ENCODE results near the gene PDE7B.
A peak's percentile ranks its signal among the peaks of the same experiment; 100 is the strongest.

PDE7B gene

GRCh38 chr6:136030131-136030530 is 178.6 kb downstream of the PDE7B start:
- DNase-seq (ENCODE audit: low read depth in 2 of 2) = no peak

DNA sequence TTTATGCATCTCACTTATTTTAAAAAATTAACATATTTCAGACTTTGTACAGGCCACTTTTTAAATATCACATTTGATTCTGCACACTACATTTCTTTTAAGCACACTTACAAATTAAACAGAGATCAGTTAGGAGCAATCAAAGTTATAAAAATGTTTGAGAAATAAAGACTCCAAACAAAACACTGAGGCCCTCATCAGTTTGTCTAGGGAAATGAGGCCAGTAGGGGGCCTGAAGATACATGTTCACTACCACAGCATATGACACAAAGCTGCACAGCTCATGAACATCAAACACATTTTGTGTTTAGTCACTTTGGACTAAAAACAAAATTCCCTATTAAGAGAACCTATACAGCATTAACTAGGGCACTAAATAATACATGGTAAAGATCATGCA is 180.5 kb downstream of the PDE7B start:
- DNase-seq (ENCODE audit: low read depth in 2 of 2) = no peak

DNA sequence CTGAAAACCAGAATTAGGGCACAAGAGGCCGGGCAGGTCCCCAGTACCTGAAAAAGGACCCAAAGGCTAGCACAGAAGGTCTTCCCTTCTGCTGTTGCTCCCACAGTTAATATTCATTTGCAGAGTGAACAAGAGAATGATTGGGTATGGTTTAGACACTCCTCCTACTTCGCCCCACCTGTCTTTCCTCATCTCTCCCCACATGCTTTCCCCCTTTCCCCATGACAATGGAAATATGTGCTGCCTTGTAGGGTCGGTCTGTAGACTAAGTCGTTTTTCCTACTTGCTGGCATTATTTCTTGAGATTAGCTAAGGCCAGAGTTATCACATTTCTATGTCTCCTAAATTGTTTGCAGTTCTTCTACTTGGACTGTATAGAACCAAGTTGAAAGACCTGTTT is 181.9 kb downstream of the PDE7B start:
- no peak for DNase-seq (ENCODE audit: low read depth in 2 of 2)

- no peak for DNase-seq (ENCODE audit: low read depth in 2 of 2)
Measured at GRCh38 chr6:136034422-136034821, 182.9 kb downstream of the PDE7B start.

- no peak for DNase-seq (ENCODE audit: low read depth in 2 of 2)
Measured at GRCh38 chr6:136035378-136036070, 184.0 kb downstream of the PDE7B start.

GRCh38 chr6:136036071-136036380 is 184.5 kb downstream of the PDE7B start:
- no peak for DNase-seq (ENCODE audit: low read depth in 2 of 2)

DNA sequence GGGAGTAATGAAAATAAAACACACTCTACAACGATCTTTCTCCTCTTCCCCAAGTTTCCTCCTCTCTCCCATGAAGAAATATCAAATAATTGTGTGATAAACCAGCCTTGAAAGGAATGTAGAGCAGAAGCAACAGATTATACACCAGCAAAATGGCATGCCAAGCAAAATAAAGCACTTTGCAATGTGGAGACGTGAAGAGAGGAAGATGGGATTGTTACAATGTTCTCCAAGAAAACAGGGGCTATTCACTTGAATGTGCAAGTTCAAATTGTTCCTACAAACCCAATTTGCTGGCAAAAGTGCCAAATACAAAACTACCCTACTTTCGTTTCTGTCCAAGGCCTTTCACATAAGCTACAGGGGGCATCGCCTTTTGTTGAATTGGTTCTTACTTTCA is 185.1 kb downstream of the PDE7B start:
- no peak for DNase-seq (ENCODE audit: low read depth in 2 of 2)

DNA sequence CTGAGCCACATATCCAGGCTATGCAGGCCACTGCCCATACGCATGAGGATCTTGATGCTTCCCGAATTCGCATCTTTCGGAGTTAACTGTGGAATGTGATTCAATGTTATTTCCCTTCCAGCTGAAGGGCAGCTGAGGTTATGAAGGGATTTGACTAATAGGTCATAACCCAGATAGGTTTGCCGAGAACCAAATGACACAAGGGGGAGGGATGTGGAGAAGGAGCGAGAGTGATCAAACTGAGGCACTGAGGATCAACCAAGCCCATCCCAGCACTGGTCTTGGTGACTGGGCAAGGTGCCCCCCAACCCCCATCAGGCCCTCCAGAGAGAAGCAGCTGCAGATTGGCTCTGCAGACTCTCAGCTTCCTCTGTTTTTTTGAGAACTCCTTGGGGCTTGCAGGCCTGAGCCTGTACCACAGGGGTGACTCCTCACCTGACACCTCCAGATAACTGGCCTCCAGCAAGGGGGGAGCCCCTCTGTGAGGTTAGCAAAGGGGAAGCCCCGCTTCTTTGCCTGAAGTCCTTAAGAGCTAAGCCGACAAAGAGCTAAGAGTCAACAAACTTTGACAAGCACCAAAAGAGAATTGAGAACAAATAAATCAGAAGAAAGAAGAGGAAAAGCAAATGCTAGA is 185.9 kb downstream of the PDE7B start:
- peak in 1 of 2 donors; percentile 0 for DNase-seq (ENCODE audit: low read depth in 2 of 2)

DNA sequence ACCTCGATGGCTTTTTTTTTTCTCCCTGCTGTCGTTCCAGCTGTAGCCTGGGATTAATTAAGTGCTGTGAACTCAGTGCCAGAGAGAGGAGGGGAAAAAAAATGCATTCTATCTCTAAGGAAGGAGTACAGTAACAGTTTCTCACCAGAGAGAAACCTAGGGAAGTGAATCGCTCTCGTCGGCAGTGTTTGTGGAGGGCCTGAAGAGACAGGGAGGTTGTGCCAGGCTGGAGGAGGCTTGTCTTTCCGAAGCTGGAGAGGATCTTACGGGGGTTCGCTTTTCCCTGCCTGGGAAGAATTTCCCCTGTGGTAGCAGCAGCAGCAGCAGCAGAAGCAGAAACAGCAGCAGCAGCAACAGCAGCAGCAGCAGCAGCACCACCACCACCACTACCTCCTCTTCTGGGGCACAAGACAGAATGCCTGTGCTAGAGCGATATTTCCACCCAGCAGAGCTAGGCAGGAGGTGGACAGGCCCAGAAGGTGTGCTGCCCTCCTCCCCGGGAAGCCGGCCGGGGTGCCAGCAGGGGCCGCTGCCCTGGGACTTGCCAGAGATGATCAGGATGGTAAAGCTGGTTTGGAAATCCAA is 186.5 kb downstream of the PDE7B start:
- no peak for DNase-seq (ENCODE audit: low read depth in 2 of 2)

DNA sequence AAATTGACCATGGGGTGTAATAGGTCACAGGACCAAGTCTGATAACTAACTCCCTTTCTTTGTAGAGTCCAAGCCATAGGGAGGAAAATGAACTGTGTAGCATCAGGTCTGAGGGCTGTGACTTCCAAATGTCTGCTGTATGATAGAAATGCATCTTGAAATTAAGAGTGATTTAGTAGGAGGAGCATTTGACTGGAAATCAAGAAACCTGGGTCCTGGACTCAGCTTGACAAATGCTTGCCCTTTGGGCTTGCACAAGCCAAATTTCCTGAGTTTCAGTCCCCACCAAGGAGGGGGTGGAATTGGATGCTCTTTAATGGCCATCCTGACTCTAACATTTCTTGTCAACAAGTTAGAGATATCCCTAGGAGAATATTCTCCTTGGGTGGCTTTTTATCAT is 187.0 kb downstream of the PDE7B start:
- no peak for DNase-seq (ENCODE audit: low read depth in 2 of 2)

- no peak for DNase-seq (ENCODE audit: low read depth in 2 of 2)
Measured at GRCh38 chr6:136039185-136039584, 187.7 kb downstream of the PDE7B start.

DNA sequence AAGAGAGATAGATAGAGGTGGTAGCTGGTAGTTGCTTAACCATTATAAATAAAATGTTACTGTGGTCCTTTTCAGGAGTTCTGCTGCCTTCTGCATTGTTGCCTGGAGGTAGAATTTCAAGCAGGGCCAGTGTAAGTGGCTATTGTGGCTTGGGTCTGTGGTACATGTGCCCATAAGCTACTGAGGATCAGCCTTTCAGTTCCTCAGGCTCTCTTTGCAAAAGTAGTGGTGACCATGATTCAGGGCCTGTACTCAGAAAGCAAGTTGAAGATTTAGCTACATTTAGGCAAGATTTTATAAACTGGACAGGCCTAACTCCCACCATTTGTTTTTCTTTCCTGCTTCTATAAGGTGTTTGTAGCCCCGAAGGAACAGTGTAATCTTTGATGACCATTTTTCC is 199.0 kb downstream of the PDE7B start:
- DNase-seq (ENCODE audit: low read depth in 2 of 2) = no peak

GRCh38 chr6:136051140-136051775 is 199.8 kb downstream of the PDE7B start:
- DNase-seq (ENCODE audit: low read depth in 2 of 2) = no peak

DNA sequence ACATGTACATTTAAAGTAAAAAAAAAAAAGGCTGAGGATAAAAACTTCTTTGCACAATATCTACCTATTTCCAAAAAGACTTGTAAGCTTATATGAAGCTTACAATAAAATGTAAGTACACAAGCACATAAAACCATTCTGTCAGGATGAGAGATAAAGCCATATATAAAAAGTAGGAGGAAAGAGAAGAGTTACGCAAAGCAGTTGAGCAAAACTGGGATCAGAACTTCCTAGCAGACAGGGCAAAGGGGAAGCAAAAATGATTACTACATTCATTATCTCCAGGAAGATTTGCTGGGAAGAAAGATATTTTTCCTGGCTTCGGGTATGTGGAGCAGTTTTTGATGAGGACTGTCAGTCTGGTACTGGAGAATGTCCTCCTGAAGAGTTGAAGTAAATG is 200.5 kb downstream of the PDE7B start:
- no peak for DNase-seq (ENCODE audit: low read depth in 2 of 2)

DNA sequence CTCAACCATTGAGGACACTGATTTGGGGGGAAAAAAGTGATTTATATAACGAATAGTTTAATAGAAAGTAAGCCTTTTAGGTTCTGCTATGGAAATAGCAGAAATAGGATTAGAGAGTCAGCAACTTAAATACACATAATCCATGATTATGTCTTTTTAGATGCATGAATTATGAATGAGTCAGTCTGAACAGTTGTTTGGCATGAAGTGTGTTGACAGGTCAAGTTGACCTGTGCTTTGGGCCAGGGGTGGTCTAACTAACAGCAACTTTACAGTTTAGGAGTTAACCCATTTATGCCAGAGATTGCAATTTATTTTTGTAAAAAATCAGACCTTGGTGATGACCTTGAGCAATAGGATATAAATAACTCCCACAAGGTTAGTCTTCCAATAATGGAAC is 207.4 kb downstream of the PDE7B start:
- DNase-seq (ENCODE audit: low read depth in 2 of 2) = no peak

GRCh38 chr6:136059308-136059707 is 207.8 kb downstream of the PDE7B start:
- DNase-seq (ENCODE audit: low read depth in 2 of 2) = no peak

DNA sequence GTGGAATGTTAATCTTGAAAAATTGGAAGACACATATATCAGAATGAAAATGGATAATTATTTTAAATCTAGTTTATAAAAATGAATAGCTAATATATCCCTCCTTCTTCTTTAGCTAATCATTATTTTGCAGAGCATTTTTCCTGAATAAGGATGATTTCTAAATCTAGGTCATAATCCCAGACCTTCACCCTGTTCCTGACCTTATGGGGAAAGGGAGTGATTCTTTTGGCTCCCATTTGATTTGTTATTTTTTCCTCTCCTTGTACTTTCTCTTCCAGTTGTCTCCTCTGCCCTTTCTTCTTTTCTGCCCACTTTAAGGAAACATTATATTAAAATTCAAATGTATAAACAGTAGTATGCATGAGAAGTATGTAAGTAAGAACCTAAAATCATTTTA is 208.6 kb downstream of the PDE7B start:
- DNase-seq (ENCODE audit: low read depth in 2 of 2) = no peak

GRCh38 chr6:136060759-136061158 is 209.3 kb downstream of the PDE7B start:
- DNase-seq (ENCODE audit: low read depth in 2 of 2) = no peak

DNA sequence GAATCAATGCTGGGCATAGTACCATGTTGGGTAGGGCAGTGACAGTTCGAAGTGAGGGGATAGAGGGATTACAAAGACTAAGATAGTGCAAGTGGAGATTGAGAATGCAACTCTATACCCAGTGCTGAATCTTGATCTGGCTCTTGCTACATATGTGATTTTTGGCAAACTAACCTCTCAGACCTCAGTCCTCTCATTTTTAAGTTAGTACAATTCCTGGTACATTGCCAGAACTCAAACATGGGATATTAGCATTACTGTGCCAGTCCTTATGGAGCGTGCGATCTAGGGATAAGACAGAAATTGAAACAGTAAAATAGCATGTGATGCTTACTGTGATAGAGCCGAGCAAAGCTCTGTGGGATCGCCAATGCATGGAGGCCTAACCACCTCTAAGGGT is 210.2 kb downstream of the PDE7B start:
- DNase-seq (ENCODE audit: low read depth in 2 of 2) = no peak

- DNase-seq (ENCODE audit: low read depth in 2 of 2) = no peak
Measured at GRCh38 chr6:136063096-136063495, 211.6 kb downstream of the PDE7B start.

GRCh38 chr6:136066005-136066404 is 214.5 kb downstream of the PDE7B start:
- DNase-seq (ENCODE audit: low read depth in 2 of 2) = no peak

- DNase-seq (ENCODE audit: low read depth in 2 of 2) = no peak
Measured at GRCh38 chr6:136067731-136068341, 216.3 kb downstream of the PDE7B start.

- no peak for DNase-seq (ENCODE audit: low read depth in 2 of 2)
Measured at GRCh38 chr6:136069119-136069518, 217.6 kb downstream of the PDE7B start.

All from activated CD4-positive, alpha-beta T cell treated with anti-CD3 and anti-CD28 coated beads for 24 hours (primary cell).